Measurements from ENCODE around the gene PDPR.
"Not testable (repeated sequence)": the region's sequence is repeated elsewhere in the genome, so short reads cannot be mapped to it uniquely, and the experiment has no call there.

The PDPR gene

GRCh38 chr16:70160821-70161220 is 46.7 kb downstream of the PDPR start:
- H3K27ac ChIP-seq: no peak overlapping the region
- TF ChIP-seq, protein P1, sequence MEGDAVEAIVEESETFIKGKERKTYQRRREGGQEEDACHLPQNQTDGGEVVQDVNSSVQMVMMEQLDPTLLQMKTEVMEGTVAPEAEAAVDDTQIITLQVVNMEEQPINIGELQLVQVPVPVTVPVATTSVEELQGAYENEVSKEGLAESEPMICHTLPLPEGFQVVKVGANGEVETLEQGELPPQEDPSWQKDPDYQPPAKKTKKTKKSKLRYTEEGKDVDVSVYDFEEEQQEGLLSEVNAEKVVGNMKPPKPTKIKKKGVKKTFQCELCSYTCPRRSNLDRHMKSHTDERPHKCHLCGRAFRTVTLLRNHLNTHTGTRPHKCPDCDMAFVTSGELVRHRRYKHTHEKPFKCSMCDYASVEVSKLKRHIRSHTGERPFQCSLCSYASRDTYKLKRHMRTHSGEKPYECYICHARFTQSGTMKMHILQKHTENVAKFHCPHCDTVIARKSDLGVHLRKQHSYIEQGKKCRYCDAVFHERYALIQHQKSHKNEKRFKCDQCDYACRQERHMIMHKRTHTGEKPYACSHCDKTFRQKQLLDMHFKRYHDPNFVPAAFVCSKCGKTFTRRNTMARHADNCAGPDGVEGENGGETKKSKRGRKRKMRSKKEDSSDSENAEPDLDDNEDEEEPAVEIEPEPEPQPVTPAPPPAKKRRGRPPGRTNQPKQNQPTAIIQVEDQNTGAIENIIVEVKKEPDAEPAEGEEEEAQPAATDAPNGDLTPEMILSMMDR (conservative IDR thresholded peaks at IDR 0.05): no peak

- TF ChIP-seq, protein P1 (conservative IDR thresholded peaks at IDR 0.05): no peak
- no peak overlapping the region for H3K27ac ChIP-seq
Observed at GRCh38 chr16:70161350-70161749, 47.2 kb downstream of the PDPR start.

- no peak overlapping the region for H3K27ac ChIP-seq
- TF ChIP-seq, protein P1 (conservative IDR thresholded peaks at IDR 0.05): no peak
Observed at GRCh38 chr16:70162041-70162451, 47.9 kb downstream of the PDPR start.

DNA sequence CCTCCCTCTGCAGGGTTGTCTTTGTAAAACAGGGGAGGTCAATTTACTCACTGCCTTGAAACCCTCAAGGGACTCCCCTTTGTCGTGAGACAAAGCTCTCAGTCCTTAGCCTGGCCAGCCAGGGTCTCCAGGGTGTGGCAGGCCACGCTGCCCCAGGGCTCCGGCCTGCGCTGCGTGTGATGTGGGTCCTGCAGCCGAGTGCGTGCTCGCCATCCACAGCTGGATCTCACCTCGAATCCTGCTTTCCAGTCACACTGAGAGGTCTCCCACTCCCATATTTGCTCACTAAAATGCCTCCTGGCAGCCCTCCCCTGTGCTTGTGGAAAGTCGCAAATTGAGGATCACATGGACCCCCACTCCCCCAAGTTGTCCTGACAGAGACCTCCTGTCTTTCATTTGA is 49.5 kb downstream of the PDPR start:
- H3K27ac ChIP-seq: no peak overlapping the region
- TF ChIP-seq, protein P1 (conservative IDR thresholded peaks at IDR 0.05): no peak

DNA sequence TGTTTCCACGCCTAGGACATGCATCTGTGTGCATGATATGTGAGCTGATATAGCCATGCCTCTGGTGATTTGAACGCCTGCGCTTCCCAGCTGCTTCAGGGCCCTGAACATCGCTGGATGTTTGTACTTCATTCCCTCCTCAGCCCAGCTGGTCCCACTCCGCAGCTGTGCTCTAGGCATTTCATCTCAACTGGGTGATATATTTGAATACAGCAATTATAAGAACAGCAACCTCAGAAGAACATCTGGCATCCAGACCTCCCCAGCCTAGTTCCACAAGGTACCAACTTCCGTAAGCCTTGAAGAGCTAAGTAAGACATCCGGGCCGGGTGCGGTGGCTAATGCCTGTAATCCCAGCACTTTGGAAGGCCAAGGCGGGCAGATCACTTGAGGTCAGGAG is 52.6 kb downstream of the PDPR start:
- H3K27ac ChIP-seq: not testable (repeated sequence)

- H3K27ac ChIP-seq: not testable (repeated sequence)
Observed at GRCh38 chr16:70173212-70173837, 59.2 kb downstream of the PDPR start, which contains the start of gene CLEC18C. Gene CLEC18C (plus strand): TSS chr16:70173787. CDS start chr16:70174279, 492 bp downstream.

DNA sequence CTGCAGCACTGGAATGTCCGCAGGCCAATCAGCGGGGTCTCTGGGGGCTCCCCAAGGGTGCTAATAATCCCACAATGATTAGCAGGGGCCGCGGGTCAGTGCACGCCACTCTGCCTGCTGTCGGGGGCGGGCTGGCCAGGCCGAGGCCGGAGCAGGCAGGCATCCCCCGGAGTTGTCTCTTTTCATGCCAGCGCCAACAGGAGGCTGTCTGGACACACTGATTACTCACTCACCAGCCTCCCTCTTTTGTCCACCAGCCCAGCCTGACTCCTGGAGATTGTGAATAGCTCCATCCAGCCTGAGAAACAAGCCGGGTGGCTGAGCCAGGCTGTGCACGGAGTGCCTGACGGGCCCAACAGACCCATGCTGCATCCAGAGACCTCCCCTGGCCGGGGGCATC is 59.8 kb downstream of the PDPR start:
- not testable (repeated sequence) for H3K27ac ChIP-seq

- not testable (repeated sequence) for H3K27ac ChIP-seq
Observed at GRCh38 chr16:70174387-70174932, 60.3 kb downstream of the PDPR start.

GRCh38 chr16:70187858-70188607 is 73.9 kb downstream of the PDPR start:
- not testable (repeated sequence) for H3K27ac ChIP-seq

- H3K27ac ChIP-seq: not testable (repeated sequence)
Observed at GRCh38 chr16:70188608-70188915, 74.4 kb downstream of the PDPR start.

- not testable (repeated sequence) for H3K27ac ChIP-seq
Observed at GRCh38 chr16:70190574-70190973, 76.4 kb downstream of the PDPR start.

GRCh38 chr16:70196683-70197300 is 82.7 kb downstream of the PDPR start:
- not testable (repeated sequence) for H3K27ac ChIP-seq

DNA sequence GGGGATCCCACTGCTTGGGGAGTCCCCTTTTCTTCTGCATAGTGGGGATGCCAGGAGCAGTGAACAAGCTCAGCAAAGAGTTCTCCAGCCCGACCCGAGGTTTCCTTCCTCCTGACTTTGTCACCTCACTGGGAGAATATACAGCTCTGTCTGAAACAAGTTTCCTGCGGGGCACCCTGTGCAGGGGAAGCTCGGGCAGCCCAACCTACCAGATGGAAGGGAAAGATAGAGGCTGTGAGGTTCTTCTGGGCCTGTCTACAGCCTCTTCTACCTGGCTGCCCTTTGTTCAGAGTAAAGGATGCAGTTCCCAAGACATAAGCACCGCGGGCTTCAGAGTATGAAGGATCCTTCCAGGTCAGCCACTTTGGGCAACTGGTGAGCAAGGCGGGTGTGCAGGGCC is 83.5 kb downstream of the PDPR start:
- not testable (repeated sequence) for H3K27ac ChIP-seq

- not testable (repeated sequence) for H3K27ac ChIP-seq
Observed at GRCh38 chr16:70198230-70198629, 84.1 kb downstream of the PDPR start.

GRCh38 chr16:70198666-70199065 is 84.5 kb downstream of the PDPR start:
- H3K27ac ChIP-seq: not testable (repeated sequence)

DNA sequence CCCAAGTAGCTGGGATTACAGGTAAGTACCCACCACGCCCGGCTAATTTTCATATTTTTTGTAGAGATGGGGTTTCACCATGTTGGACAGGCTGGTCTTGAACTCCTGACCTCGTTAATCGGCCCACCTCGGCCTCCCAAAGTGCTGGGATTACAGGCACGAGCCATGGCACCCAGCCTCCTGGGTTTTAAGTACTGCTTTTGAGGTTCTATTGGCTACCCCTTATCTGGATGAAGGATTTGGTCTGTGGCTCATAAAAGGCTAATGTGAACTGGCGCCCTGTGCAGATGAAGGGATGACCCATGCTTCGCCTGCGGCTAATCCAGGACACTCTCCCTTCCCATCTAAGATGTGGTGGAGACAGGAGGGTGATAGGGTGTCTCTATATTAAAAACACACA is 85.0 kb downstream of the PDPR start:
- not testable (repeated sequence) for H3K27ac ChIP-seq

All from VCaP (cell line).